HUDEP-2 (cell line): ENCODE measurements around the gene MGAT5.

Experiments used
- DNase-seq, 76 experiments: peaks; one replicate each; lab custom pipeline; 2025; ENCODE audit not compliant: unreplicated experiment in 76 of 76; lab: John Stamatoyannopoulos, UW

Gene MGAT5

DNA sequence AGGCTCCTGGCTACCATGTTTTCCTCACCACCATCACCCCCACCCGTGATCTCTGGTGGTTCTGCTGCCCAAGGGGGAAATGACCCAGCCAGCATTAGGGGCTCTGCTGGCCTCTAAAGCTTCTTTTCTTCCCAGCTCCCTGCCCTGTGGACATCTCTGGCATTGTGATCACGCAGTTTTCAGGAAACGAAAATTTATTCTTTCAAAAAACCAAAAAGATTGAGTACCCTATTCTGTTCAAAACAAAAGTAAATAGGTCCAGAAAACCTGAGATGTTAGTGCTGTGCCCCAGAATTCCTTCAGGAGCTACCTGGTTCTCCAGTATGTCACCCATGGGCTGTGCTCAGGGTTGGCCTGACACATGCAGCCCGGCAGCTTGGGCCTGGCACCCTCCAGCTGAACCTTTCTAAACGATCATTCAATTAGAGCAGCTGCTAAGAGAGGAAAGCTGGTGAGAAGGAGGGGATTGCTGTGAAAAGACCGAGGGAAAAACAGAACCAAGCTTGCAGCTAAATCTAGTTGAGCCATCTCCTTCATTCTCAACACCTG lies 157.5 kb downstream of the MGAT5 start:
- DNase-seq: no peak

DNA sequence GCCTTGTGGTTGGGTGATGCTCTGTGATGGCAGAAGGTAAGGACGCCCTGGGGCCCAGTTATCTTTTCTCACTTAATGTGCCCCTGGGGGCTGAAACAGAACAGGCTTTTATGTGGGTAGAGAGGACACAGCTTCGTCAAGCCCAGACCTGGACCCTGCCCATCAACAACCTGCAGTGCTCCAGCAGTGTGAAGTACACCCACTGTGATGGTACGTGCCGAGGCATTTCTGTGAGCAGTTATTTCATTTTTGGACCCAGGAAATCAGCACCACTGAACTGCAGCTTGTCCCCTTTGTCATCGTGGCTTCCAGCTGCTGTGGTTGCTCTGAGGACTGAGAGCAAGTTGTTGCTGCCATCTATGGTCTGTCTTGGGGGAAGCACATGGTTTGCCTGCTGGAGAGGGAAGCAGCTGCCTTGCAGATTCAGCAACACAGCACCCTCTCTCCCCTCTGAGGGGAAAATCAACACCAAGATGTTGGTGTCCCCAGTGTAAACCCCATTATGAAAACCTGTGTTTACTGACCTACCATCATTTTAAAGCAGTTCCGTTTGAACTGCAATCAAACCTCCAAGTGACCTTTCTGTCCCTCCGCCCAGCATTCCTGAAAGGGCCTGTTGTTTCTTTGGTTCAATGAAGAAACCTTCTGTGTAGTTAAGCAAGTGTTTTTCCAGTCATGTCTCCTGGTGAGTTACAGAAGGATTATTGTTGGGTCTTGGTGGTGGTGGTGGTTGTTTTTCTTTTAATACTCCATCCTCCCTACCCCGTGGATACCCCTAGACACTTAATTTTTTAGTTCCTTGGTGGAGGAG lies 158.2 kb downstream of the MGAT5 start:
- peak in 31 of 76 experiments; percentile 1 to 48 (median 17) for DNase-seq

DNA sequence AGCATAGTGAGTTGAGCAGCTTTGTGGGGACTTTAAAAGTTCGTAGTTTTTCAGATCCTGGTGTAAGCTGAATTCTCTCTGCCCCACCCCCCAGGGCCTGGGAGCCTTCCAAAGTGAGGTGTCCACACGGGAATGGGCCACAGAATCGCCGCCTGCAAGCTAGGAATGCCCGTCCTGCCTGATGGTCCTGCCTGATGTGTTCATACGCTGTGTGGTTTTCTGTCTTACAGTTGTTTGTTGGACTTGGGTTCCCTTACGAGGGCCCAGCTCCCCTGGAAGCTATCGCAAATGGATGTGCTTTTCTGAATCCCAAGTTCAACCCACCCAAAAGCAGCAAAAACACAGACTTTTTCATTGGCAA lies 158.7 kb downstream of the MGAT5 start:
- DNase-seq: no peak

GRCh38 chr2:134413430-134413829 lies 159.6 kb downstream of the MGAT5 start:
- no peak for DNase-seq

DNA sequence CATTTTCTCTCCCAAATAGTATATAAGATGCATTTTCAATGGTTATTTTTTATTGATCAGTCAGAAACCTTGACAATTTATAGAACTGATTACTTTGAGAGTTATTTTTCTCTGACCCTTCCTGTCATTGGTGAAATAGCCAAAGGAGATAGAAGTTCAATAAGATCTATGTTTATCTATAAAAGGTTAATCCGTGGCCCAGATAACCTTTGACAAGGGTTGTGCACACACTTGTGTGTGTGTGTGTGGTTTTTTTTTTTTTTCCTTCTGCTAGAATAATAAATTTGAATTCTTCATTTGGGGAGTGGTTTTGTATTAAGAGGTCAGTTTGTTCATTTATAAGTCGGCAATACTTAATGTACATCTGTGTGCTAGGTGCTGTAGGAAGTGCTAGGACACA lies 160.0 kb downstream of the MGAT5 start:
- DNase-seq: no peak

DNA sequence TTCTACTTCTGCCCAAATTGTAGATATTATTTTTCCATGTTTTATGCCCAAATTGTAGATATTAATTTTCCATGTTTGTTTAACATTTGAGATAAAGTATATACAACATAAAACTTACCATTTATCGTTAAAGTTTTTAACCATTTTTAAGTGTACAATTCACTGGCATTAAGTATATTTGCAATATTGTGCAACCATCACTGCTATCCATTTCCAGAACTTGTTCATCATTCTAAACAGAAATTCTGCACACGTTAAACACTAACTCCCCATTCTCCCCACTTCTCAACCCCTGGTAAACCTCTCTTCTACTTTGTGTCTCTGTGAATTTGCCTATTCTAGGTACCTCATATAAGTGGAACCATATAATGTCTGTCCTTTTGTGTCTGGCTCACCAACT lies 162.1 kb downstream of the MGAT5 start:
- no peak for DNase-seq

DNA sequence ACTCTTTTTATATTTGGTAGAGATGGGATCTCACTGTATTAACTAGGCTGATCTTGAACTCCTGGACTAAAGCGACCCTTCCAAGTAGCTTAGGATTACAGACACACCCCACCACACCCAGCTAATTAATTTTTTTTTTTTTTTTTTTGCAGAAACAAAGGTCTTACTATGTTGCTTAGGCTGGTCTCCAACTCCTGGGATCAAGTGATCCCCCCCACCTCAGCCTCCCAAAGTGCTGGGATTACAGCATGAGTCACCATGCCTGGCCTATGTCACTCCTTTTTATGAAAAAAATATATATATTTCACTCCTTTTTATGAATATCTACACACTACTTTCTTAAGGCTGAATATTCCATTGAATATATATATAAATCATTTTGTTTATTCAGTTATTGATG lies 162.8 kb downstream of the MGAT5 start:
- DNase-seq: no peak

DNA sequence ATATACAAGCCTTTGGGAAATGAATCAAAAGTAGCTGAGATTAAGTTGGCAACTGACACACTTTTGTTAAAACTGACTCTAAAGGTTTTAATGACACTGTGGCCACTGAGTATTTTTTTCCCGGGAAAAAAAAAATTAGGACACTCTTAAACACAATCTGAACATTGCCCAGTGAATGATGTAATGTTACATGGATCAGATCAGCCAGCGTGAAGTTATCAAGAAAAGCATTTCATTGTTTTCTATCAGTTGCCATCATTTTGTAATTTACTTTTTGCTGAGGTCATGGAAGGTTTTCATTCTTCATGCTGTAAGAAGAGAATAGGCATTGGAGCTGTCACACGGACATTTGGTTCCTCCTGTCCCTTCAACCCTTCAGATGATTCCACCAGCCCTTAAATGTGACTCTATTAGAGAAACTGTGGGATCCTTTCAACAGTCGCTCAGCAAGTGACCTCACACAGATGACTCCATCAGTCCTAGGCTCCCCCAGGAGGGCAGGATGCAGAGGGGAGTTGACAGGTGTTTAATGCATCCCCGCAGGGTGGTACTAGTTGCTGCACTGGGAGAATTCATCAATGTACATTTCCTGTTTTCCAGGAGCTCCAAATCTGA lies 164.2 kb downstream of the MGAT5 start:
- no peak for DNase-seq

DNA sequence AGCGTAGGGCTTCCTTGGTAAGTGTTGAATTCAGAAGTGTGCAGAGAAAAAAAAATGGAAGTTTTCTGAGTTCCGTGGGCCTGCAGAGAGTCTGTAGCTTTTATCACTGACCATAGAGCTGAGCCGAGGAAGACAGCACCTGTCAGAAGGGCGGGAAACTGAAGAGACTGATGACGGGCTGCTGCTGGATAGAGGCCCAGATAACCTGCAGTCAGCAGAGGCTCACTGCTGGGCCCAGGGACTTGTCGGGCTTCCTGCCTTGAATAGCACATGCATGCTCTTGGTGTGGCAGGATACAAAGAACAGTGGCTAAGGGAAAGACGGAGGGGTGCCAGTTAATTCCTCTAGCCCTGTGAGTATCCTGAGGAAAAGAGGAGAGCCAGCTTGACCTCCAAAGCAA lies 166.4 kb downstream of the MGAT5 start:
- DNase-seq: no peak

DNA sequence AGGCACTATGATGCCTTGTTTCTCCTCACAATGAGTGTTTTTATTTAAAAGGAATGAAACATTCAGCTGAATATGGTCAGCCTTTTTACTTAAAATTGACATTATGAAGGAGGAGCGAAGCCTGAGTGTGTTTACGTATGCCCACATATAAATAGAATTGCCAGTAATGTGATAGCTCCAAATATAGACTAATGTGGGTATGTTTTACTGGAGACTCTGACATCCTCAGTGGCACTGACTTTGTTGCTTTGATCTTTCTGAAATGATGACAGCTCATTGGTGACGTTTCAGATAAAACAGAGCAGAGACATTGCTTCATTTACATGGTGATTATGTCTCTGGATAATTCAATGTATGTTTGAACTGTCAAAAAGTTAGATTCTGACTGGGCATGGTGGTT lies 167.0 kb downstream of the MGAT5 start:
- no peak for DNase-seq

GRCh38 chr2:134421556-134422328 lies 167.9 kb downstream of the MGAT5 start:
- no peak for DNase-seq

GRCh38 chr2:134425724-134426496 lies 172.0 kb downstream of the MGAT5 start:
- no peak for DNase-seq

- DNase-seq: no peak
These were observed 172.8 kb downstream of the MGAT5 start for GRCh38 chr2:134426721-134427120.

- DNase-seq: no peak
These were observed 176.0 kb downstream of the MGAT5 start for GRCh38 chr2:134429886-134430285.

- DNase-seq: no peak
These were observed 178.1 kb downstream of the MGAT5 start for GRCh38 chr2:134431838-134432434.

- DNase-seq: no peak
These were observed 178.6 kb downstream of the MGAT5 start for GRCh38 chr2:134432435-134432883.

DNA sequence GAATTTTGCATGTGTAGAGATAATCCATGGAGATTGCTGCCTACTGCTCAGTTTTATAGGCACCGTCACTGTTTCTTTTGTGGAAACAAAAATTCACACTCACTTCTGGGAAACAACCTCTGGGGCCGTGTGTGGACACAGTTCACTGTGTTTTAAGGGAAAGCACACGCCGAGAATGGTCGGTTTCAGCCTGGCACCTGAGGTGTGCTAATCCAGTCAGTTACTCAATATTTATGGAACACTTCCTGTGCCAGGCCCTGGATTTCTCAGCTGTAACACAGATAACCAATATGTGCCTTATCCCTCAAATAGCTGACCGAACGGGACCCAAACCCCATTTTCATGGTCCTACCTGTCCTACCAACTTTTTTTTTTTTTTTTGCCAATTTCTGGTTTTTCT lies 179.6 kb downstream of the MGAT5 start:
- no peak for DNase-seq

DNA sequence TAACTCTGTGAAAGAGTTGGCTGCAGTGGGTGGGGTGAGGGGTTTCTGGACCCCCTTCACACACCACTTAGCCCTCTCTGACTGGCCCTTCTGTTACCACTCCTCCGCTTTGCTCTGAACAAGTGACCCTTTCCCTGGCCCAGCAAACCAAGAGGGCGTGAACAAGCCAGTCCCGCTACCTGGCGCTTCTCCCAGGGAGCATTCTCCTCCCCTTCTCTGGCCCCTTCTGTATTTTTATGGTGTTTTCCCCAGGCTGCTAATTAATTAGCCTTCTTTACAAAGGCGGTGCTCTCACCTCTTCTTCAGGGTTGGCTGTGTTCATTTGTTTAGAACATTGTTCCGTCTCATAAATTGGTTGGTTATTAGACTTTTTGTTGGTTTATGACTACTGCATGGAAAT lies 180.1 kb downstream of the MGAT5 start:
- no peak for DNase-seq

DNA sequence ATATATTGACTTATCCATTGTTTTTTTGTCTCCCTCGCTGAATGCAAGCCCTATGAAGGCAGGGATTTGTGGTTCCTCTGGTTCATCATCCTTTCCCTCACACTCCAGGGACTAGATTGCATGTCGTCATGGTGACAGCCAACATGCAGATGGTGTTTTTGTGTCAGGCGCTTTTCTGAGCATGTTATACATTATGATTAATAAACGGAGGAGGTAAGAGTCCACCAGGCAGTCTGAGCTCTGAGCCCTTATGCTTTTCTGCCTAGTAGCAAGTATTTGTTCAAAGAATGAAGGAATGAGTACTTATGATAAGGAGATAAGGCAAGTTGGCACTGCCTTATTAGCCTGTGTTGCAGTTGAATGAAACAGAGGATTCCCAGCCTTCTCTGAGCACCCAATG lies 181.6 kb downstream of the MGAT5 start:
- DNase-seq: no peak

- DNase-seq: no peak
These were observed 182.1 kb downstream of the MGAT5 start for GRCh38 chr2:134435936-134436335.
